GM23338 (cell line): ENCODE results near the gene KCNMA1. TPM values are rescaled to one million over a fixed set of nuclear protein-coding genes. Genes with fewer than 3 reads are reported as not detected.

Experiments
- ATAC-seq: fragments of 200-7000 bp; cut with Tn5 transposase; 3 replicates; pipeline ENCODE4 v1.9.1; 2020
- DNase-seq: peaks from one replicate; pipeline ENCODE4 v3.0.0-alpha.2; 2015; ENCODE audit warnings: low spot score
- H2AFZ ChIP-seq: fragments of 200-600 bp; sonication (generic); 2 replicates; pipeline ENCODE4 v1.8.0; 2016; ENCODE audit warnings: antibody characterized with exemption, mild to moderate bottlenecking, moderate library complexity
- H3F3A ChIP-seq: fragments of 200-600 bp; sonication (generic); replicated peaks from 2 replicates; pipeline ENCODE4 v1.8.0; 2017; ENCODE audit warnings: antibody characterized with exemption, mixed run types, low read depth
- H3K27ac ChIP-seq: fragments of 200-600 bp; sonication (generic); 2 replicates; pipeline ENCODE4 v1.6.1; 2016; ENCODE audit warnings: low read depth
- H3K27me3 ChIP-seq: fragments of 200-600 bp; sonication (generic); 2 replicates; pipeline ENCODE4 v1.8.0; 2016; ENCODE audit warnings: mild to moderate bottlenecking, mixed run types, moderate library complexity; ENCODE audit not compliant: insufficient read depth
- H3K36me3 ChIP-seq: fragments of 200-600 bp; sonication (generic); 2 replicates; pipeline ENCODE4 v1.8.0; 2016; ENCODE audit warnings: mild to moderate bottlenecking; ENCODE audit not compliant: insufficient read depth
- H3K4me1 ChIP-seq: fragments of 200-600 bp; sonication (generic); 2 replicates; pipeline ENCODE4 v1.8.0; 2016; ENCODE audit warnings: mild to moderate bottlenecking, moderate library complexity; ENCODE audit not compliant: insufficient read depth
- H3K4me2 ChIP-seq: fragments of 200-600 bp; sonication (generic); 2 replicates; pipeline ENCODE4 v1.7.1; 2017; ENCODE audit warnings: mixed run types
- H3K4me3 ChIP-seq: fragments of 200-600 bp; sonication (generic); 2 replicates; pipeline ENCODE4 v1.6.1; 2016; ENCODE audit warnings: mixed run types
- H3K79me2 ChIP-seq: fragments of 200-600 bp; sonication (generic); replicated peaks from 2 replicates; pipeline ENCODE4 v1.8.0; 2017; ENCODE audit warnings: mild to moderate bottlenecking; ENCODE audit not compliant: insufficient read depth
- H3K9me2 ChIP-seq: fragments of 200-600 bp; sonication (generic); 2 replicates; pipeline ENCODE4 v1.8.0; 2017; ENCODE audit not compliant: insufficient read depth
- H4K20me1 ChIP-seq: fragments of 200-600 bp; sonication (generic); replicated peaks from 2 replicates; pipeline ENCODE4 v1.8.0; 2017; ENCODE audit warnings: mild to moderate bottlenecking; ENCODE audit not compliant: insufficient read depth
- H3K27ac Mint-ChIP-seq: 2 replicates; pipeline ENCODE4 v1.8.0; 2020; ENCODE audit warnings: inconsistent platforms, mild to moderate bottlenecking, moderate library complexity, mixed read lengths
- H3K27me3 Mint-ChIP-seq: 3 replicates; pipeline ENCODE4 v1.8.0; 2022; ENCODE audit warnings: low read depth, mild to moderate bottlenecking, moderate library complexity, mixed read lengths, inconsistent platforms; ENCODE audit not compliant: insufficient read depth, poor library complexity
- H3K36me3 Mint-ChIP-seq: 3 replicates; pipeline ENCODE4 v1.8.0; 2021; ENCODE audit warnings: low read depth, mild to moderate bottlenecking, inconsistent platforms, moderate library complexity, mixed read lengths
- H3K4me1 Mint-ChIP-seq: 3 replicates; pipeline ENCODE4 v1.8.0; 2020; ENCODE audit warnings: mild to moderate bottlenecking, inconsistent platforms, mixed read lengths
- H3K4me3 Mint-ChIP-seq: 3 replicates; pipeline ENCODE4 v1.8.0; 2021; ENCODE audit warnings: moderate library complexity, mild to moderate bottlenecking, inconsistent platforms, mixed read lengths
- H3K9me3 Mint-ChIP-seq: 3 replicates; pipeline ENCODE4 v1.8.0; 2020; ENCODE audit warnings: moderate library complexity, mild to moderate bottlenecking, inconsistent platforms, mixed read lengths
- CREB1 ChIP-seq: fragments of 250-450 bp; sonication (Bioruptor Pico); IDR thresholded peaks from 2 replicates; pipeline ENCODE4 v1.5.0; 2020; ENCODE audit warnings: low read depth, mild to moderate bottlenecking, moderate library complexity
- EZH2 ChIP-seq: fragments of 200-600 bp; sonication (generic); IDR thresholded peaks from one replicate; pipeline ENCODE4 v1.8.0; 2017; ENCODE audit warnings: antibody characterized with exemption, mild to moderate bottlenecking, low read depth; ENCODE audit not compliant: unreplicated experiment
- JUNB ChIP-seq: IDR thresholded peaks from one replicate; pipeline ENCODE4 v1.6.1; 2016; ENCODE audit warnings: antibody characterized with exemption; ENCODE audit not compliant: unreplicated experiment
- NANOG ChIP-seq: IDR thresholded peaks from 2 replicates; pipeline ENCODE4 v1.6.1; 2016; ENCODE audit warnings: antibody characterized with exemption, borderline replicate concordance
- POLR2AphosphoS5 ChIP-seq: IDR thresholded peaks from 2 replicates; pipeline ENCODE4 v1.6.1; 2016; ENCODE audit warnings: antibody characterized with exemption, low read depth
- ZNF331 ChIP-seq: fragments of 250-450 bp; sonication (Bioruptor Pico); IDR thresholded peaks from 2 replicates; pipeline ENCODE4 v1.5.0; 2020; ENCODE audit warnings: low read depth, mild to moderate bottlenecking, moderate library complexity
- polyA plus RNA-seq: library from polyadenylated mRNA; unstranded; fragments of >200 nt; fragmentation: Nextera tagmentation; extraction: Ambion mirVana; gene quantifications from 2 replicates; pipeline ENCODE4 v1.2.1, GENCODE V29; 2016
- total RNA-seq: library from RNA; depleted of rRNA; stranded (reverse); fragments of >200 nt; shearing (Covaris generic); gene quantifications from 2 replicates; pipeline ENCODE4 v1.2.3, GENCODE V29; 2014
- TF ChIP-seq, protein P1 (sequence below): IDR thresholded peaks from 2 replicates; pipeline ENCODE4 v1.6.1; 2016; ENCODE audit warnings: antibody characterized with exemption
- TF ChIP-seq, protein P2 (sequence below): fragments of 250-450 bp; sonication (Bioruptor Pico); IDR thresholded peaks from 2 replicates; pipeline ENCODE4 v1.5.0; 2020; ENCODE audit warnings: mild to moderate bottlenecking, moderate library complexity

The KCNMA1 gene
- total and polyA plus RNA-seq, 2 experiments from 2014 or later, result 8.2 to 9.0 TPM

DNA sequence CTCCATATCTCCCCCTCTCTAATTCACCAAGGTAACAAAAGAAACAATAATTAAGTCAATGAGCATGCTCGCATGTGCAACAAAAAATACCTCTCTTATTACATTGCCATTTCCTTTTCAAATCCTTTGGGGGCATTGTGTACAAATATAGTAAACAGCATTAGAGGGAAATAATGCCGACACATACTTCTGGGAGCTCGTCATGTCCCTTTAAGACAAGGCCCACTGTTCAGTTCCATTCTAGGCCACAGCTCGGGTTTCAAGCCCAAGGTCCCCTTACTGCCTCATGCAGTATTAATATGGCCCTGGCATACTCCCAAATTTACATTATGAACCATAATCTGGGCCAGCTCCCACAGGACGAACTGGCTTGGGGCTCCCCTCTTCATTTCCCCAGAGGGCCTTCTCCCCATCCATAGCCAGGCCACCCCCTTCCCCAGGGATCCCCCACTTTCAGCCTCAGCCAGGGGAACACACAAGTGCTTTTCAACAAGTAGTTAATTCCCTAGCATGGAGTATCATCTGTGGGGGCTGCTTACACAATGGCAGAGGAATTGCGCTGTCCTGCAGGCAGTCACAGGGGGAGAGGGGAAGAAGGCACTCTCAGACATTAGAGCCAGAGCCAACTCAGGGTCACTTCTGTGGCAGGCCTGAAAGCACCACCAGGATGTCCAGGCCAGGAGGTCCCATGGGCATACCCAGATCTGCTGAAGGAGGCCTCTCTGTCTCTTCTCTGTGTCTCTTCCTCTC is 110.6 kb downstream of the KCNMA1 start:
- no peak for DNase-seq
- Histone ChIP-seq H3K79me2 (no peaks in the 10 kb centered on the region), H4K20me1 (no peaks in the 10 kb centered on the region), H3K27ac (no peak overlapping the region), H3K36me3 (no peaks in the 10 kb centered on the region), H3K4me3 (no peak overlapping the region), H3K4me1 (peaks cover 37% of the 10 kb centered on the region), H3K9me2 (0 out of 2 replicates have a peak, but pooled peaks cover 4% of the 10 kb centered on the region), H3K4me2 (no peak overlapping the region), H2AFZ (no peak overlapping the region), H3K27me3 (no peaks in the 10 kb centered on the region), H3F3A (no peaks in the 10 kb centered on the region)
- no peak overlapping the region for H3K4me3 Mint-ChIP-seq
- peaks cover 49% of the 10 kb centered on the region for H3K4me1 Mint-ChIP-seq
- H3K27ac Mint-ChIP-seq, result peak overlapping the region; percentile 29
- no peak for TF ChIP-seq EZH2
- no peak for TF ChIP-seq POLR2AphosphoS5
- TF ChIP-seq JUNB, result no peak
- TF ChIP-seq, protein P1, sequence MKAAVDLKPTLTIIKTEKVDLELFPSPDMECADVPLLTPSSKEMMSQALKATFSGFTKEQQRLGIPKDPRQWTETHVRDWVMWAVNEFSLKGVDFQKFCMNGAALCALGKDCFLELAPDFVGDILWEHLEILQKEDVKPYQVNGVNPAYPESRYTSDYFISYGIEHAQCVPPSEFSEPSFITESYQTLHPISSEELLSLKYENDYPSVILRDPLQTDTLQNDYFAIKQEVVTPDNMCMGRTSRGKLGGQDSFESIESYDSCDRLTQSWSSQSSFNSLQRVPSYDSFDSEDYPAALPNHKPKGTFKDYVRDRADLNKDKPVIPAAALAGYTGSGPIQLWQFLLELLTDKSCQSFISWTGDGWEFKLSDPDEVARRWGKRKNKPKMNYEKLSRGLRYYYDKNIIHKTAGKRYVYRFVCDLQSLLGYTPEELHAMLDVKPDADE, result no peak
- no peak for TF ChIP-seq ZNF331 (CRISPR knock-in tag)
- TF ChIP-seq CREB1 (CRISPR knock-in tag), result no peak
- TF ChIP-seq, protein P2, sequence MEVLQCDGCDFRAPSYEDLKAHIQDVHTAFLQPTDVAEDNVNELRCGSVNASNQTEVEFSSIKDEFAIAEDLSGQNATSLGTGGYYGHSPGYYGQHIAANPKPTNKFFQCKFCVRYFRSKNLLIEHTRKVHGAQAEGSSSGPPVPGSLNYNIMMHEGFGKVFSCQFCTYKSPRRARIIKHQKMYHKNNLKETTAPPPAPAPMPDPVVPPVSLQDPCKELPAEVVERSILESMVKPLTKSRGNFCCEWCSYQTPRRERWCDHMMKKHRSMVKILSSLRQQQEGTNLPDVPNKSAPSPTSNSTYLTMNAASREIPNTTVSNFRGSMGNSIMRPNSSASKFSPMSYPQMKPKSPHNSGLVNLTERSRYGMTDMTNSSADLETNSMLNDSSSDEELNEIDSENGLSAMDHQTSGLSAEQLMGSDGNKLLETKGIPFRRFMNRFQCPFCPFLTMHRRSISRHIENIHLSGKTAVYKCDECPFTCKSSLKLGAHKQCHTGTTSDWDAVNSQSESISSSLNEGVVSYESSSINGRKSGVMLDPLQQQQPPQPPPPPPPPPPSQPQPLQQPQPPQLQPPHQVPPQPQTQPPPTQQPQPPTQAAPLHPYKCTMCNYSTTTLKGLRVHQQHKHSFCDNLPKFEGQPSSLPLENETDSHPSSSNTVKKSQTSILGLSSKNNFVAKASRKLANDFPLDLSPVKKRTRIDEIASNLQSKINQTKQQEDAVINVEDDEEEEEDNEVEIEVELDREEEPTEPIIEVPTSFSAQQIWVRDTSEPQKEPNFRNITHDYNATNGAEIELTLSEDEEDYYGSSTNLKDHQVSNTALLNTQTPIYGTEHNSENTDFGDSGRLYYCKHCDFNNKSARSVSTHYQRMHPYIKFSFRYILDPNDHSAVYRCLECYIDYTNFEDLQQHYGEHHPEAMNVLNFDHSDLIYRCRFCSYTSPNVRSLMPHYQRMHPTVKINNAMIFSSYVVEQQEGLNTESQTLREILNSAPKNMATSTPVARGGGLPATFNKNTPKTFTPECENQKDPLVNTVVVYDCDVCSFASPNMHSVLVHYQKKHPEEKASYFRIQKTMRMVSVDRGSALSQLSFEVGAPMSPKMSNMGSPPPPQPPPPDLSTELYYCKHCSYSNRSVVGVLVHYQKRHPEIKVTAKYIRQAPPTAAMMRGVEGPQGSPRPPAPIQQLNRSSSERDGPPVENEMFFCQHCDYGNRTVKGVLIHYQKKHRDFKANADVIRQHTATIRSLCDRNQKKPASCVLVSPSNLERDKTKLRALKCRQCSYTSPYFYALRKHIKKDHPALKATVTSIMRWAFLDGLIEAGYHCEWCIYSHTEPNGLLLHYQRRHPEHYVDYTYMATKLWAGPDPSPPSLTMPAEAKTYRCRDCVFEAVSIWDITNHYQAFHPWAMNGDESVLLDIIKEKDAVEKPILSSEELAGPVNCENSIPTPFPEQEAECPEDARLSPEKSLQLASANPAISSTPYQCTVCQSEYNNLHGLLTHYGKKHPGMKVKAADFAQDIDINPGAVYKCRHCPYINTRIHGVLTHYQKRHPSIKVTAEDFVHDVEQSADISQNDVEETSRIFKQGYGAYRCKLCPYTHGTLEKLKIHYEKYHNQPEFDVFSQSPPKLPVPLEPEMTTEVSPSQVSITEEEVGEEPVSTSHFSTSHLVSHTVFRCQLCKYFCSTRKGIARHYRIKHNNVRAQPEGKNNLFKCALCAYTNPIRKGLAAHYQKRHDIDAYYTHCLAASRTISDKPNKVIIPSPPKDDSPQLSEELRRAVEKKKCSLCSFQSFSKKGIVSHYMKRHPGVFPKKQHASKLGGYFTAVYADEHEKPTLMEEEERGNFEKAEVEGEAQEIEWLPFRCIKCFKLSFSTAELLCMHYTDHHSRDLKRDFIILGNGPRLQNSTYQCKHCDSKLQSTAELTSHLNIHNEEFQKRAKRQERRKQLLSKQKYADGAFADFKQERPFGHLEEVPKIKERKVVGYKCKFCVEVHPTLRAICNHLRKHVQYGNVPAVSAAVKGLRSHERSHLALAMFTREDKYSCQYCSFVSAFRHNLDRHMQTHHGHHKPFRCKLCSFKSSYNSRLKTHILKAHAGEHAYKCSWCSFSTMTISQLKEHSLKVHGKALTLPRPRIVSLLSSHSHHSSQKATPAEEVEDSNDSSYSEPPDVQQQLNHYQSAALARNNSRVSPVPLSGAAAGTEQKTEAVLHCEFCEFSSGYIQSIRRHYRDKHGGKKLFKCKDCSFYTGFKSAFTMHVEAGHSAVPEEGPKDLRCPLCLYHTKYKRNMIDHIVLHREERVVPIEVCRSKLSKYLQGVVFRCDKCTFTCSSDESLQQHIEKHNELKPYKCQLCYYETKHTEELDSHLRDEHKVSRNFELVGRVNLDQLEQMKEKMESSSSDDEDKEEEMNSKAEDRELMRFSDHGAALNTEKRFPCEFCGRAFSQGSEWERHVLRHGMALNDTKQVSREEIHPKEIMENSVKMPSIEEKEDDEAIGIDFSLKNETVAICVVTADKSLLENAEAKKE (CRISPR knock-in tag), result no peak
- TF ChIP-seq NANOG, result no peak
- H3K36me3 Mint-ChIP-seq, result no peaks in the 10 kb centered on the region
- ATAC-seq, result no peak
- H3K27me3 Mint-ChIP-seq, result peaks cover 3% of the 10 kb centered on the region
- H3K9me3 Mint-ChIP-seq, result no peaks in the 10 kb centered on the region
